HG02970 (cell line): ENCODE data around the gene TMEM168.

ENCODE experiments used
- ATAC-seq: cut with Tn5 transposase; IDR thresholded peaks from one replicate; pipeline ENCODE4 v1.9.1; 2021; ENCODE audit warnings: mild to moderate bottlenecking, moderate library complexity, moderate number of reproducible peaks; ENCODE audit not compliant: unreplicated experiment, low FRiP score

TMEM168 gene

DNA sequence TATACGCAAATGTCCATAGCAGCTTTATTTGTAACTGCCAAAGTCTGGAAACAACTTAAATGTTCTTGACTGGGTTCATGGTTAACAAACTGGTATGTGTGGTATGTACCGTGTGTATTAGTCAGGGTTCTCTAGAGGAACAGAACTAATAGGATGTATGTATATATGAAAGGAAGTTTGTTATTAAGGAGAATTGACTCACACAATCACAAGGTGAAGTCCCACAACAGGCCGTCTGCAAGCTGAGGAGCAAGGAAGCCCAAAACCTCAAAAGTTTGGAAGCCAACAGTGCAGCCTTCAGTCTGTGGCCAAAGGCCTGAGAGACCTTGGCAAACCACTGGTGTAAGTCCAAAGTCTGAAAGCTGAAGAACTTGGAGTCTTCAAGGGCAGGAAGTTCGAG, 66.8 kb downstream of the TMEM168 start:
- no peak for ATAC-seq

DNA sequence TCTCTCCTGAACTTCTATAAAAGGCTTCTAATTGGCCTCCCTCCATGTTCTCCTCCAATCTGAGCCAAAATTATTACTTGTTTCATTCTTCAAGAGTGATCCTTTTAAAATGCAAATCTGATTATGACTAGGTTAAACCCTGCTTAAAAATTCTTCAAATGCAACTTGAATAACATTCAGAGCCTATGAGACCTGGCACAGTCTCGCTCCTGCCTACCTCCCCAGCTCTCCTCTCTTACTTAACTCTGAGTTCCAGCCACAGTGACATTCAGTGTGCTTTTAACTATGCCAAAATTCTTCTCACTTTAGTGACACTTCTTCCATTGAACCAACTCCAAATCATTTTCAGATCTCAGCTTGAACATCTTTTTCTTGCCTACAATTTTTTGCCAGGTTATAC, 68.8 kb downstream of the TMEM168 start:
- ATAC-seq: no peak

DNA sequence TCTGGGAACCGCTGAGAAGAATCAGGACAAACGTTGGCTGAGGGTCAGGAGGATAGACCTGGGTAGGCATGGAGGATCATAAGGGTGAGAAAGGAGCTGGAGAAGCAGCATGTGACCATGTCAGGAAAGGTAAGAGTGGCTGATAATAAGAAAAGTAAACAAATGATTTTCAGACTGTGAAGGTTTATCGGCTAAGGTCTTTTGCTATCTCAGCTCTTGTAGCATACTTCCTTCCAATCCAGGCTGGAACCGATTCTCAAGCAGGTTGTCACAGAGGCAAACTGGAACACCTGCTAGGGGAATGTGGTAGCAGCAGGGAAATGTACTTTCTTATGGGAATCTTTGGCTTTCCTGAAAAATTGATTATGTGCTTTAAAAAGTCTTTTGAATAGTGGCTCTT, 74.7 kb downstream of the TMEM168 start:
- no peak for ATAC-seq

DNA sequence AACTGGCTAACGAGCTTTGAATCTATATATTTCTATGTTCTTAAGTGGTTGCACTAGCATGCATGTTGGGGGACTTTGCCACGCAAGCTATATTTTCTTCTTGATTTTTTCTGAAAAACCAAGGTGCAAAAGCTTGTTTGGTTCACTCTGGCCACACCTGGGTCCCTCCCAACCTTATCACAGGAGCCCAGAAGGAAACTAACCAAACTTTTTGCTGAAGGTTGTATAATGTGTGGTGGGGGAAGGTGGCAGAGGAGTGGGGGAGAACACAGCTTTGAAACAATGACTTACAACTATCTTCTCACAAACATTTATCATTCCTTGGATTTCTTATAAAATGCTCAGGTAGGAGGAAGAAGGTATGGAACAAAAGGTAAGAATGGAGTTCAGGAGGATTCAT, 75.3 kb downstream of the TMEM168 start:
- no peak for ATAC-seq
